Caco-2 (cell line): Measurements from ENCODE around the gene SLC6A18. TPM values are rescaled to one million over a fixed set of nuclear protein-coding genes. Genes with fewer than 3 reads are reported as not detected.

Experiments used
- BruUV-seq: library from RNA; stranded (reverse); fragments of 400-500 nt; replicated peaks from 2 replicates; lab custom pipeline; 2021; lab: Mats Ljungman, UMichigan
- CTCF ChIA-PET: fragments of 300-600 bp; sonication (Branson Sonifier 250); formaldehyde crosslinking; loops from one replicate; lab custom pipeline; 2022; ENCODE audit warnings: antibody characterized with exemption; lab: Charles Lee
- POLR2A ChIA-PET: fragments of 300-600 bp; sonication (Branson Sonifier 250); formaldehyde crosslinking; loops from one replicate; lab custom pipeline; 2022; ENCODE audit warnings: antibody characterized with exemption; lab: Charles Lee
- DNase-seq, 2 experiments: peaks; one replicate each; pipeline versions ENCODE4 v3.0.0 to v3.0.0-alpha.2; 2020 to 2022
- H3K27me3 ChIP-seq: replicated peaks from 2 replicates; pipeline ENCODE4 v1.6.0; 2011; ENCODE audit warnings: low read length; ENCODE audit not compliant: control insufficient read depth, insufficient read depth
- H3K36me3 ChIP-seq: 2 replicates; pipeline ENCODE4 v1.5.1; 2011; ENCODE audit warnings: low read length; ENCODE audit not compliant: control insufficient read depth, insufficient read depth
- H3K4me1 ChIP-seq: fragments of 250-450 bp; sonication (Bioruptor Pico); 2 replicates; pipeline ENCODE4 v1.5.1; 2020; ENCODE audit warnings: mild to moderate bottlenecking
- H3K4me3 ChIP-seq: 2 replicates; pipeline ENCODE4 v1.5.1; 2011; ENCODE audit warnings: low read depth, mild to moderate bottlenecking, control low read depth, low read length
- H3K9me3 ChIP-seq: fragments of 250-450 bp; sonication (Bioruptor Pico); 2 replicates; pipeline ENCODE4 v1.5.1; 2020; ENCODE audit warnings: mild to moderate bottlenecking, moderate library complexity
- H3K27ac Mint-ChIP-seq: one replicate; pipeline ENCODE4 v1.8.0; 2022; ENCODE audit warnings: mixed read lengths; ENCODE audit not compliant: unreplicated experiment
- H3K27me3 Mint-ChIP-seq: one replicate; pipeline ENCODE4 v1.8.0; 2022; ENCODE audit warnings: mixed read lengths; ENCODE audit not compliant: insufficient read depth, unreplicated experiment
- H3K36me3 Mint-ChIP-seq: one replicate; pipeline ENCODE4 v1.8.0; 2022; ENCODE audit warnings: mild to moderate bottlenecking, mixed read lengths; ENCODE audit not compliant: insufficient read depth, unreplicated experiment
- H3K4me1 Mint-ChIP-seq: one replicate; pipeline ENCODE4 v1.8.0; 2022; ENCODE audit warnings: low read depth, mixed read lengths; ENCODE audit not compliant: unreplicated experiment
- H3K4me3 Mint-ChIP-seq: one replicate; pipeline ENCODE4 v1.8.0; 2022; ENCODE audit warnings: mild to moderate bottlenecking, moderate library complexity, mixed read lengths; ENCODE audit not compliant: unreplicated experiment
- H3K9me3 Mint-ChIP-seq: one replicate; pipeline ENCODE4 v1.8.0; 2022; ENCODE audit warnings: mixed read lengths; ENCODE audit not compliant: unreplicated experiment
- intact Hi-C: fragments of 100-400 bp; cut with micrococcal nuclease; formaldehyde crosslinking; loops from one replicate; pipeline ENCODE4 v1.10.0; 2022; ENCODE audit not compliant: unreplicated experiment
- total RNA-seq: library from RNA; stranded (reverse); gene quantifications from 2 replicates; pipeline ENCODE4 v1.2.3, GENCODE V29; 2022
- TF ChIP-seq, protein P1 (sequence below), 2 experiments: fragments of 200-600 bp in 1 of 2; IDR thresholded peaks; 1 replicate in 1 of 2; 2 replicates in 1 of 2; pipeline versions ENCODE4 v1.5.1 to v1.8.0; 2011 to 2022; ENCODE audit warnings: antibody characterized with exemption in 1 of 2, control low read depth in 1 of 2, inconsistent platforms in 1 of 2, low read depth in 1 of 2, low read length in 1 of 2, mild to moderate bottlenecking in 1 of 2, moderate library complexity in 1 of 2; ENCODE audit not compliant: insufficient read depth in 1 of 2, severe bottlenecking in 1 of 2, unreplicated experiment in 1 of 2

SLC6A18 gene
- total RNA-seq, 1 experiment from 2014 or later = not detected

DNA sequence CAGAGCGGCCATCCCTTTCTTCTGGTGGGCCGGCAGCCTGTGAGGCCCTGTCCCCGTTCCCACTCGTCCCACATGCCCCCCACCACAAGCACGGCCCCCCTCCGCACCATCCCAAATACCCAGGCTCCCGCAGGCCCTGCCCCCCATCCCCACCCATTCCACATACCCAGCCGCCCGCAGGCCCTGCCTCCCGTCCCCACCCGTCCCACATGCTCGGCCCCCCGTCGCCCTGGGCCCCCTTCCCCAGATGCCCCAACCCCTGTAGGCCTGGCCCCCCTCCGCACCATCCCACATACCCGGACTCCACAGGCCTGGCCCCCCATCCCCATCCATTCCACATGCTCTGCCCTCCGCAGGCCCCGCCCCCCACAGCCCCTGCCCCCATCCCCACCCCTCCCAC, 12.3 kb upstream of the SLC6A18 start:
- H3K4me3 Mint-ChIP-seq = no peak overlapping the region
- no peaks in the 10 kb centered on the region for H3K9me3 ChIP-seq
- intact Hi-C loops = no loop called here
- TF ChIP-seq, protein P1, sequence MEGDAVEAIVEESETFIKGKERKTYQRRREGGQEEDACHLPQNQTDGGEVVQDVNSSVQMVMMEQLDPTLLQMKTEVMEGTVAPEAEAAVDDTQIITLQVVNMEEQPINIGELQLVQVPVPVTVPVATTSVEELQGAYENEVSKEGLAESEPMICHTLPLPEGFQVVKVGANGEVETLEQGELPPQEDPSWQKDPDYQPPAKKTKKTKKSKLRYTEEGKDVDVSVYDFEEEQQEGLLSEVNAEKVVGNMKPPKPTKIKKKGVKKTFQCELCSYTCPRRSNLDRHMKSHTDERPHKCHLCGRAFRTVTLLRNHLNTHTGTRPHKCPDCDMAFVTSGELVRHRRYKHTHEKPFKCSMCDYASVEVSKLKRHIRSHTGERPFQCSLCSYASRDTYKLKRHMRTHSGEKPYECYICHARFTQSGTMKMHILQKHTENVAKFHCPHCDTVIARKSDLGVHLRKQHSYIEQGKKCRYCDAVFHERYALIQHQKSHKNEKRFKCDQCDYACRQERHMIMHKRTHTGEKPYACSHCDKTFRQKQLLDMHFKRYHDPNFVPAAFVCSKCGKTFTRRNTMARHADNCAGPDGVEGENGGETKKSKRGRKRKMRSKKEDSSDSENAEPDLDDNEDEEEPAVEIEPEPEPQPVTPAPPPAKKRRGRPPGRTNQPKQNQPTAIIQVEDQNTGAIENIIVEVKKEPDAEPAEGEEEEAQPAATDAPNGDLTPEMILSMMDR (IDR thresholded peaks at IDR 0.05; ENCODE audit: insufficient read depth in 1 of 2, low read depth in 1 of 2, low read length in 1 of 2, severe bottlenecking in 1 of 2, unreplicated experiment in 1 of 2) = no peak
- no peak overlapping the region for H3K27ac Mint-ChIP-seq
- no peaks in the 10 kb centered on the region for H3K9me3 Mint-ChIP-seq
- DNase-seq = no peak
- no peaks in the 10 kb centered on the region for H3K27me3 Mint-ChIP-seq
- no peaks in the 10 kb centered on the region for H3K36me3 ChIP-seq
- BruUV-seq = no TSS peak
- H3K4me1 Mint-ChIP-seq = no peaks in the 10 kb centered on the region
- H3K4me3 ChIP-seq = no peak overlapping the region
- ChIA-PET POLR2A (no interaction called here), CTCF (no interaction called here)
- no peaks in the 10 kb centered on the region for H3K27me3 ChIP-seq
- H3K4me1 ChIP-seq = no peaks in the 10 kb centered on the region
- no peaks in the 10 kb centered on the region for H3K36me3 Mint-ChIP-seq

DNA sequence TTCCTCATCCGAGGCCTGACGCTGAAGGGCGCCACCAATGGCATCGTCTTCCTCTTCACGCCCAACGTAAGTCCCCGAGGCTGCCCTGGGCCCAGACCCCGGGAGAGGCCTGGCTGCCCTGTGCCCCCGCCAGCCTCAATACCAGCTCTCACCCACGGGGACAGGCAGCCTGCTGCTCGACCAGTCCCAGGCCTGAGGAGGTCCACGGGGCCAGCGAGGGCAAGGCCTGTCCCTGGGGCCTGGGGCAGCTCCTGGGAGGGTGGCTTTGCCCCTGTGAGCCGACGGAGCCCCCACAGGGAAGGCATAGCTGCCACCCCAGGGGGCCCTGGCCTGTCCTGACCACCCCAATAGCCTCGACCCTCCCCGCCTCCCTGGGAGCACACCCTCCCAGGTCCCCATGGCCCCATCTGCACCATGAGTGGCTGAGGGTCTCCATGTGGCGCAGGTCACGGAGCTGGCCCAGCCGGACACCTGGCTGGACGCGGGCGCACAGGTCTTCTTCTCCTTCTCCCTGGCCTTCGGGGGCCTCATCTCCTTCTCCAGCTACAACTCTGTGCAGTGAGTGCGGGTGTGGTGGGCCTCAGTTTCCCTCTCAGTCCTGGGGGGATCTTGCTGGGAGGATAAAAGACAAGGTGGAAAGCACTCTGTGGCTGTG, 11.5 kb upstream of the SLC6A18 start:
- H3K36me3 Mint-ChIP-seq = no peaks in the 10 kb centered on the region
- H3K4me3 ChIP-seq = no peak overlapping the region
- BruUV-seq = no TSS peak
- no peaks in the 10 kb centered on the region for H3K27me3 ChIP-seq
- POLR2A ChIA-PET = no interaction called here
- H3K36me3 ChIP-seq = no peaks in the 10 kb centered on the region
- no peaks in the 10 kb centered on the region for H3K9me3 ChIP-seq
- intact Hi-C loops = no loop called here
- H3K27me3 Mint-ChIP-seq = no peaks in the 10 kb centered on the region
- H3K4me1 ChIP-seq = no peaks in the 10 kb centered on the region
- DNase-seq = no peak
- H3K27ac Mint-ChIP-seq = no peak overlapping the region
- TF ChIP-seq, protein P1 (IDR thresholded peaks at IDR 0.05; ENCODE audit: insufficient read depth in 1 of 2, low read depth in 1 of 2, low read length in 1 of 2, severe bottlenecking in 1 of 2, unreplicated experiment in 1 of 2) = no peak
- CTCF ChIA-PET = no interaction called here
- H3K4me3 Mint-ChIP-seq = no peak overlapping the region
- H3K4me1 Mint-ChIP-seq = no peaks in the 10 kb centered on the region
- H3K9me3 Mint-ChIP-seq = no peaks in the 10 kb centered on the region

DNA sequence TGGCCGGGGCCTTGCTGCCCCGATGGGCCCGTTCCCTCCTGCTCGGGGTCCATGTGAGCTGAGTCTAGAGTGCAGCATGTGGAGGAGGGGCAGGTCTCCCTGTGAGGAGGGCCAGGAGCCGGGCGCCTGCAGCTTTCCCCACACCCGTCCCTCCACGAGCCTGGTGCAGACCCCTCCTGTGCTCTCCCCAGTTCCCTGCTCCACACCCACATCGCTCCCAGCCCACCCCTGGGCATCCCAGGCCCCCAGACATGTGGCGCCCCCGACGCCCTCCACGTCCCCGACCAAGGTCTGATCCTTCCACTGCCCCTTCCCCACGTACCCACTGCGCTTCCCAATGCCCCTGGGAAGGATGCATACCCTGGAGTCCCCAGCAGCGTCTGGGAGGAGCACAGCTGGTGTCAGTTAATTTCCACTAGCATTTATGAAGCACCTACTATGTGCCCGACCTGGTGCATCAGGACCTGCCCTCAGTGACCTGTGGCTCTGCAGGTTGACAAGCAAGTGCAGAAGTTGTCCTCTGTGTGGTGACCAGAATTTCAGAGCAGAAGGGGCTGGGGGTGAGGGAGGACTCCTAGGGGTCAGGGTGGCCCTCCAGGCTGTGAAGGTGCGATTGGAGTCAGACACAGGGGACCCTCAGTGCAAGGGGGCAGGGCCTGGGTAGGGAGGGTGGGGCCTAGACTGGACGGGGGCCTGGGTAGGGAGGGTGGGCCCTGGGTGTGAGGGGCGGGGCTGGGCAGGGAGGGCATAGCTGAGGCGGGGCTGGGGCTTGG, 10.8 kb upstream of the SLC6A18 start:
- Mint-ChIP-seq H3K27ac (no peak overlapping the region), H3K27me3 (no peaks in the 10 kb centered on the region), H3K9me3 (no peaks in the 10 kb centered on the region), H3K4me1 (no peaks in the 10 kb centered on the region), H3K4me3 (no peak overlapping the region), H3K36me3 (no peaks in the 10 kb centered on the region)
- POLR2A ChIA-PET = no interaction called here
- no peak for DNase-seq
- no peaks in the 10 kb centered on the region for H3K4me1 ChIP-seq
- no peaks in the 10 kb centered on the region for H3K27me3 ChIP-seq
- intact Hi-C loops = no loop called here
- TF ChIP-seq, protein P1 (IDR thresholded peaks at IDR 0.05; ENCODE audit: insufficient read depth in 1 of 2, low read depth in 1 of 2, low read length in 1 of 2, severe bottlenecking in 1 of 2, unreplicated experiment in 1 of 2) = no peak
- CTCF ChIA-PET = no interaction called here
- H3K4me3 ChIP-seq = no peak overlapping the region
- no peaks in the 10 kb centered on the region for H3K36me3 ChIP-seq
- H3K9me3 ChIP-seq = no peaks in the 10 kb centered on the region
- no TSS peak for BruUV-seq
